HG03045 (cell line): ENCODE data around the gene HOXD9.

Source experiments
- ATAC-seq: cut with Tn5 transposase; IDR thresholded peaks from one replicate; pipeline ENCODE4 v1.9.1; 2021; ENCODE audit warnings: mild to moderate bottlenecking, moderate library complexity; ENCODE audit not compliant: unreplicated experiment

The HOXD9 gene

DNA sequence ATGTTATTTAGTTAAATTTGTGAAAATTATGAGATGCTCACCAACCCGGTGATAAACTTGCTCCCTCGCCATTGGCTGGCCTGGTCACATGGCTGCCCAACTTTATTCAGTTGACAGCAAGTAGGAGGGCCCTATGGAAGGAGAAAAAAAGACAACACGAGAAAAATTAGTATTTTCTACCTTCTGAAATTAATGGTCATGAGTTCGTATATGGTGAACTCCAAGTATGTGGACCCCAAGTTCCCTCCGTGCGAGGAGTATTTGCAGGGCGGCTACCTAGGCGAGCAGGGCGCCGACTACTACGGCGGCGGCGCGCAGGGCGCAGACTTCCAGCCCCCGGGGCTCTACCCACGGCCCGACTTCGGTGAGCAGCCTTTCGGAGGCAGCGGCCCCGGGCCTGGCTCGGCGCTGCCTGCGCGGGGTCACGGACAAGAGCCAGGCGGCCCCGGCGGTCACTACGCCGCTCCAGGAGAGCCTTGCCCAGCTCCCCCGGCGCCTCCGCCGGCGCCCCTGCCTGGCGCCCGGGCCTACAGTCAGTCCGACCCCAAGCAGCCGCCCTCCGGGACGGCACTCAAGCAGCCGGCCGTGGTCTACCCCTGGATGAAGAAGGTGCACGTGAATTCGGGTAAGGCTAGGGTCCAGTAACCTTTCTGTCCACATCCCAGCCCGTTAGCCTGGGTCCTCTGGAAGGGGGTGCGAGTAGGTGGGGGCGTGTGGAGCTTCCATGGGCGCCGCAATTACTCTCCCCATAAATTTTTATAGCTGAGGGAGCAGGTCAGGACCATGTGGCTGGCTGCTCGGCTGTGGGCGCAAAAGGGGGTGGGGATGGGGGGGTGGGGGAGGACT, 29.1 kb downstream of the HOXD9 start, which contains the start of gene HOXD4:
Gene HOXD4 (plus strand): TSS at position 109 of the 846 bp plus-strand sequence. CDS start 84 bp downstream, at position 193.
- no peak for ATAC-seq

DNA sequence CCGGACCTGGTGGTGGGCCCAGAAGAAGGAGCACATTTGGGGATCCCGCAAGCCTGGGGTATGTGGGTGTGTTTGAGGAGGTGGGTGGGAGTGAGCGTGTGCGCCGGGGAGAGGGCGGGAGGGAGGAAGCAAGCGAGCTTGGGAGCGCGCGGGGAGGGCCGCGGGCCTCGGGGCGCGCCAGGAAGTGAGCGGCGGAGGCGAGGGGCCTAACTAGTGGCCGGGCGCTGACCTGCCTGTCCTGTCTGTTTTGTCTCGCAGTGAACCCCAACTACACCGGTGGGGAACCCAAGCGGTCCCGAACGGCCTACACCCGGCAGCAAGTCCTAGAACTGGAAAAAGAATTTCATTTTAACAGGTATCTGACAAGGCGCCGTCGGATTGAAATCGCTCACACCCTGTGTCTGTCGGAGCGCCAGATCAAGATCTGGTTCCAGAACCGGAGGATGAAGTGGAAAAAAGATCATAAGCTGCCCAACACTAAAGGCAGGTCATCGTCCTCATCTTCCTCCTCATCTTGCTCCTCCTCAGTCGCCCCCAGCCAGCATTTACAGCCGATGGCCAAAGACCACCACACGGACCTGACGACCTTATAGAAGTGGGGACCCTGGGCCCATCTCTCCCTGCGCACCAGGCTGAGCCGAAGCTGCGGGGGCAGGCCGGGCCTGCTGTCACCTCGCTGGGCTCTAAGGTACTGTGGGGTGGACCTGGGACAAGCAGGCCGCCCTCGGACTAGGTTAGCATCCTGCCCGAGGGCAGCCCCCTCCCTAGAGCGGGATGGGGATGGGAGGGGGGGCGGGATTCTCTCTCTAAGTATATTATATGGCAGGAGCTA, 30.0 kb downstream of the HOXD9 start:
- ATAC-seq = no peak

DNA sequence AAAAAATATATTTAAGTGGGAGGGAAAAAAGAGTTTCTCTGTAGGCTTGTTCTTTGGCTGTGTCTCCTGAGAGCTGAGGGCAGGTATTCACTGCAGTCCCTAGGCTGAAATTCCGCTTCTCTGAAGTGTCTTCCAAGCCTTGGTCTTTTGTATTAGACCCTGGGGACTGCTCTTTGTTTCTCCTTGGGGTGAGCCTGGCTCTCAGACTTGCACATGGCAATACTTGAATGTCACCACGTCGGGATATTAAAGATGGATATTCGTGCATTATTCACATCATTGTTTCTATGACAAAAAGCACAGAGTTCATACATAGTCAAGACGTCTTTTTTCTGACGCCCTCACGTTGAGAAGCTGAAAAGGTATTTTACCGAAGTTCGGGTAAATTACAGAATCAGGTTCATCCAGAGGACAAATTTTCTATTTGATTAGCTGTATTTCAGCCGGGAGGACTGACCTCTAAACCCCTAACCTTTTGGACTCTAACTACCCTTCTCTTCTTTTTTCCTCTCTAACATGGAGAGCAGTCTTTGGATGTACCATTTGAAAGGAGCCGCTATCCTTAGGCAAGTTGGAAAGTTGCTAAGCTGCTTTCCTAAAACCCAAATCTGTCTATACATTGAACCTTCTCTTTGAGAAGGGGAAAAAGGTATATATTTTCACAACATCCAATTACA, 32.2 kb downstream of the HOXD9 start:
- no peak for ATAC-seq

DNA sequence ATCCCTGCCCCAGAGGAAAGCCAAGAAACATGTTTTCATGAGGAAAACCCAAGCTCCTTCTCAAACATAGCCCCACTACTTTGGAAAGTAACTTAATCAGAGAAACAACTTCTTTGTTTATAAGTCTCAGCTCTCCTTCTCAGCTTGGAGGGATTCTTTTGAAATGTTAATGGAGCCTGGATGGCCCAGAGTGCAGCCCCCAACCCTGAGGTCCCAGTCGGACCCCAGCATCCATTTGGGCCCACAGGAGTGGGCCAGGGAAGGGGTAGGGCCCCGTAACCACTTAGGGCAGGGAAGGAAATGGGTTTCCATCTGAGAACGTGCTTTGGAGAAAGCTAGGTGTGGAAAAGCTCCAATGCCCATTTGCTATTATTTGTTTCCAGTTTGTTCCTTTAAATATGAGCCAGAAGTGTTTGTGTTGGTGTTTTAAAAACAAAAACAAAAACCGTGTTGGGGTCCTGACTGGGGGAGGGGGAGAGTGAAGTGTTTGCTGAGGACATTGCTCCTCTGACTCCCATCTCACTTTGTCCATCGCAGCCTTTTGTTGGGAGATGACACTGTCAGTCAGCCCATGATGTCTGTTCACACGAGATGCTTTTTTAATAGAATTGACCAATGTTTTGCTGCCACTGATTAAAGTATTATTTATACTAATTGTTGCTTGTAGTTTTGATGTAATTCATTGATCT, 33.0 kb downstream of the HOXD9 start:
- ATAC-seq = no peak

DNA sequence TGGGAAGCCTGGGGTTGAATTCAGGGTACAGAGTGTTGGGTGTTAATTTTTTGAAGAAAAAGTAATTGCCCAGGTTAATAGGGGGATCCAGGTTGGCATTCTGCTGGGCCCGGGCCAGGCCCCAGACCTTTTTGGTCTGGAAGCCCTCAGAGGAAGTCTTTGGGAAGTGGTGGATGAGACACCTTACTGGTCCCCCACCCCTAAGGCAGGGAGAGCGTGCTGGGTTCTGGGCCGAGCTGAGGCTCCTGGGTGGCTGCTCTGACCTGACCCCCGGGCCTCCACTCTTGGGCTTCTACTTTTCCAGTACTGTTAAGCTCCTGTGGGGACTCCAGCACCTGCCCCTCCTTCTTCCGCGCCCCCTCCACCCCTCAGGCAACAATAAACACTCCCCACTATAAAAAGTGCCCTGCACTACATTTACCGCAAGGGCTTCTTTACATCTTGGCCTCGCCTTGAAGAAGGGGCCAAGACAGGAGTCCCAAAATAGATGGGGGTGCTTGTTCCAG, 33.8 kb downstream of the HOXD9 start:
- no peak for ATAC-seq

DNA sequence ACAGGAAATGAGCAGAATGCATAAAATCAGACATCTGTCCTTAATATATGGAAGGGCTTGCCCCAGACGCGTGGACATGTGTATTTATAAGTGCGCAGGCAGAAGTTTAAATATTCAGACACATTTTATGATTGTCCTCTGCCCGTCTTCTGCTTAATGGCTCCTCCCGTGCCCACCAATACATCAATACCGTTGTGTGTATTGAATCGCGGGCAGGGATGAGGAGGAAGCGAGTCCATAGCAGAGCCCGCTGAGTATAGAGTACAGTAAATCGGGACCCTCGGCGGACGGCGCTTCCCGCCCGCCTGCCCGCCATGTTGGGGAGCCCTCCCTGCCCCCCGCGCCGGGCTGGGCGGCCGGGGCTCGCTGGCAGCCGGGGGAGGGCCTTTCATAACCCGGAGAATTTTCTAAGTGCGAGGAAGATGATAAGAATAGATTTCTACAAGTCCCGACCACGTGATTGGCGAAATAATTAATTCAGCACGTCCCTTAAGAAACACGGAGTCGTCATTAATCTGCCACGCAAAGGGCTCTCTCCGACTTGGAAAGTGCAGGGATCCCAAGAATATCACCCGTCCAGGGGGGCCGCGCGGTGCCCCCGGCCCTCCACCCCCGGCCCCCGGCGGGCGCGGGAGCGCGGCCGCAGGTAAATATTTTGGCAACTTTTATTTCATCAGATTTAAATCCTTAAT, 34.4 kb downstream of the HOXD9 start, which contains the start of gene HOXD3:
Gene HOXD3 (plus strand): TSS at position 501 of the 692 bp plus-strand sequence. CDS start 11,808 bp downstream, outside the sequence.
- ATAC-seq = no peak

DNA sequence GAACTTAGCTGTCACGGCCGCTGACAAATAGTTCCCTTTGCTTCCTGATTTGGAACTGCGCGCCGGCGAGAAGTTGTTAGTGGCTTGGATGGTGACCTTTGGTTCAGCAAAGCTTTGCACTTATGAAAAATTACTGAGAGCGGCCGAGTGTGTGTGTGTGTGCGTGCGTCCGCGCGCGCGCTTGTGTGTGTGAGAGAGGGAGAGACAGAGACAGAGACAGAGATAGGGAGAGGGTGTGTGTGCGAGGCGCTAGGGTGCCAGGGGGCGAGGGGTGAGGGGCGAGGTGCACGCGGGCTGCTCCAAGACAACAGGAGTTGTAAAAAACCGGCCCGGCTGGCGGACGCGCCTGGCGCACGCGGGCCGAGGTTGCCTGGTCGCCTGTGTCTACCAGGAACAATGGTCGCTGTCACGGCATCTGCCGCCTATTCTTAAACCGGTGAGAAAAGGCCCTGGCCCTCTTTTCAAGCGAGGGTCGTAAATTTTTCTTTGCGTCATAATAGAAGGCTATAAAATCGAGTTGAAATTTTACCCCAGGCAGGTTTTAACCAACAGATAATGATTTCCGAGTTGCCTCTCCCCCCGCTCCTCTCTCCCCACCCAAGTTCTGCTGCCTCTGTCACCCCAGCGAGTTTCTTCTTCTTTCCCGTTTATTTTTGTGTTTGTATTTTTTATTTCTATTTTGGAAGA, 35.1 kb downstream of the HOXD9 start:
- no peak for ATAC-seq

DNA sequence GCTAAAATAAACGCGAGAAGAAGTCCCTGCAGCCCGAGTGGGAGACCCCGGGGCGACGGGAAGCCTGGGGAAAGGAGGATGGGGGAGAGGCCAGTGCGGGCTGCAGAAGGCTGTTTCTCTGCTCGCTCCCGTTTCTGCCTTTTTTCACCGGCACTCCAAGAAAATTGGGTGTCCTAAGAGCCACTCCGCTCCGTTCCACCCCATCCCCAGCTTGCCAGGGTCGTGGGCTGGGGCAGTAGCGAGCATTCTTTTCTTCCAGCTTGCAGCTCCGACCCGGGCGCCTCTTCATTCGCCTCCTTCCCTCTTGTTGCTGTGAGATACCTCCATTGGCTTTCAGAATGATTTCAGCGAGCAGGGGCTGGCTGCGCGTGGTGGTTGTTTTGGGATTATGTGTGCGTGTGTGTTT, 35.7 kb downstream of the HOXD9 start:
- no peak for ATAC-seq

DNA sequence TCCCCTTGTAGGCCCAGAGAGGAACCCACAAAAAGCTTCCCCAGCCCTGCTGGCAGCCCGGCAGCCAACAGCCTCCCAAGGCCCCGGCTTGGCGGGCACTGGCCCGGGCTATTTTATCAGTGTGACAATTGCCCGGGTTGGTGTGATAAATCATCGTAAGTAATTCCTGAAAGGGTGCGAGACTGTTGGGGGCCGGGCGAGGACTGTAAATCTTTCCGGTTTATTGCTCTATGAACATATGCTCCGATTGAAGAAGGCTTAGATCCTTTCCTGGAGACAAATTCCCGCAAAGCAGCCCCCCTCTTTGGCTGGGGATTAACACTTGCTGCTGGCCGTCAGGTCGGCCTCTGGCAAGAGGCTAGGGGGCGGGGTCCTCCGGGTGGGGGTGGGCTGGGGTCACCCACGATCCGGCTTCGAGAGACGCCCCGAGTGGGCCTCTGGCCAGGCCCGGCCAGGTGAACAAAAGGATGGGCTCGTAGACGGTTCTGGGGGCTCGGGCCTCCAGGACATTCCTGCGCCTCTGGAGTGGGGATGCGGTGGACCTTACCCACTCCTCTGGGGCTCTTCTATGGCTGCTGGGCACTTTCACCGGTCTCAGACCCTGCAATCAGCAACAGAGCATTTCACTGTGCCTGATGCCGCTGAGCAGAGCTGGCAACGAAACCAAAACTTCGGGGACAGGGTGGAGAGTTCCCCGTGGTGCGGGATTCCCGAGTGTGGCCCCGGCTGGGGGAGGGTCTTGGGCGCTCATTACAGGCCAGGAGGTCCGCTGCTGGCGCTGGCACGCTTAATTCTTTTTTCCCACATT, 36.5 kb downstream of the HOXD9 start:
- no peak for ATAC-seq

DNA sequence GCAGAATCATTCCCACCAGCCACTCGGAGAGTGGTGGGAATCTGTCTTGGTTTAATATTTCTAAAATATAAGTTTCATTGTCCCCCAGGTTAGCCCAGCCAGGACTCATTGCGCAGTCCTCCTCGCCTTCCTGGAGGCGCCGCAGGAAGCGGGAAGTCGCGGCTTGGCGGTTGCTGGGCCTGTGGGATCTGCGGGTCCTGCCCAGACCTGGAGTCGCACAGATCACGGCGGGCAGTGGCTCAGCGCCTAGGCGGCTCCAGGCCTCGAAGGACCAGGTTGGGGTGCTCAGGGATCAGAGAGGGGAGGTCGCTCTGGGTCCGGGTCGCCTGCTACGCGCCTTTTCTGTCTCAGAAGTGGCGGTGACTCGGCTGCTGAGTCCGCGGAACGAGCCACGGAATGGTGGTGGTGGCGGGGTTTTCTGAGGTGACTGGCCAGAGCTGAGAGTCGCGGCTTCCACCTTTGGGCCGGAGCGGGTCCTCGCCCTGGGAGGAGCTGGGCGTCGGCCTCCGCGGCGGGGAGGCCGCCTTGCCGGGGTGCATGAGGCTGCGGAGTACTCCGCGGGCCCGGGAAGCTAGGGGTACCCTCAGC, 37.2 kb downstream of the HOXD9 start:
- ATAC-seq = no peak

DNA sequence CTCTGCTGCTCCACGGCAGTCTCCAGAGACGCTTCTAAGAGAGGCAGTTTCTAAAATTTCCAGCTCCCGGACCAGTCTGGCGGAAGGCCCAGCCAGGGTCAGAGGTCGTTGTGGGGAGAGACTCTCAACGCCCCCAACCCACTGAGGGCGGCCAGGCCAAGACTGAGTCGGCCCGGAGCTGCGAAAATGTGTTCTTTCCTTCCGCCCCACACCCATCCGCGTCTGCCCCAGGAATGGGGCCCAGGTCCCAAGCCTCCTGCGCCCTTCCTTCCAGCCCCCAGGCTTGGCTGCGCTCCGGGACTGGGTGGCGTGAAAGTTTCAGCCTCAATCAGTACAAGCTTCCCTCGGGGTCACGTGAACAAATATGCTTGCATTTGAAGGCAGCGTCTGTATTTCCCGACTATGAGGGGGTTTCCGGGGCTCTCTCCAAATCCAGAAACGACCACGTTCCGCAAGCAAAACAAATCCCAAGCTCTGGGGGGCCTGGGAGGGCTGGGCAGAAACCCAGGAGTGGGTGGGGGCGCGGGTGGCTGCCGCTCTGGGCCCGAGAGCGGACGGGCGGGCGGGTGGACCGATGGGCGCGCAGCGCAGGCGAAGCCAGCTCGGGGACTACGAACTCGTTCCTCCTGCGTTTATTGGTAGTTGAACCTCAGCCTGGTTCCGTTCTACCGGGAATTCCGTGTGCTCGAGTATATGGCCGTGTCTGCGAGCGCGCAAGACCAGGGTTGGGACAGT, 37.9 kb downstream of the HOXD9 start:
- ATAC-seq = no peak

DNA sequence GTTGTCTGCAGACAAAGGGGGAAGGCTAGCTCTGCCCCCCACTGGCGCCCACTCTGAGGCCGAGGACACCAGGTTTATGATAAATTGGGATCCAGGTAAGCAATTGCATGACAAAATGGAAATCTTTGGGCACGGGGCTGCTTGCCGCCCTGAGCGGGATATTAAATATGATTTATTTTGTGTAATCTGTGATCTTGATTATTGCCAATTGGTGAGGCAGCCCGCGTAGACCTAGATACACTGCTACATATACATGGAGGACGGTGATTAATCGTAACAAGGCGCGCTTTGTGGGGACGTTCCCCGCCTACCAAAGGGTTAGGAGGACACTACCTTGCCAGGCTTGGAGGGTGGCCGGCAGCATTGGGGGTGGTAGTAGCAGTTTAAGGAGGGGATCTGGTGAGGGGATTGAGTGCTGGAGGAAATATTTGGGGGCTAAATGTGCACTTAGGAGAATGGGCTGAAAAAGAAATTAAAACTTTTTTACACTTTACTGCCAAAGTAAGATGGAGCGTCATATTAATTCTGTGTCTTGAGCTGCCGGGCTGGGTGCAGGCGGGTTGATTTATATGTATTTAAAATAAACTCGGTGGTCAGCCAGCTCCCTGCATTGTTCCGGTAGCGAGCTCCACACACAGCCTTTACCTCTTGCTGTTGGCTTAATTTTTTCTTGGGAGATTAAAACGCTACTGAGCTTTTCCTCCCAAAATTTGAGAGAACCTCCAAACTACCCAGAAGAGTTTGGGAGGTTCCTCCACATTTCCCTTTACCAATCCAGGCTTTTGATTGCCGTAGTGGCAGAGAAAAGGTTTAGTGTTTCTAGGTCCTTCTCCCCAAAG, 38.7 kb downstream of the HOXD9 start:
- no peak for ATAC-seq

DNA sequence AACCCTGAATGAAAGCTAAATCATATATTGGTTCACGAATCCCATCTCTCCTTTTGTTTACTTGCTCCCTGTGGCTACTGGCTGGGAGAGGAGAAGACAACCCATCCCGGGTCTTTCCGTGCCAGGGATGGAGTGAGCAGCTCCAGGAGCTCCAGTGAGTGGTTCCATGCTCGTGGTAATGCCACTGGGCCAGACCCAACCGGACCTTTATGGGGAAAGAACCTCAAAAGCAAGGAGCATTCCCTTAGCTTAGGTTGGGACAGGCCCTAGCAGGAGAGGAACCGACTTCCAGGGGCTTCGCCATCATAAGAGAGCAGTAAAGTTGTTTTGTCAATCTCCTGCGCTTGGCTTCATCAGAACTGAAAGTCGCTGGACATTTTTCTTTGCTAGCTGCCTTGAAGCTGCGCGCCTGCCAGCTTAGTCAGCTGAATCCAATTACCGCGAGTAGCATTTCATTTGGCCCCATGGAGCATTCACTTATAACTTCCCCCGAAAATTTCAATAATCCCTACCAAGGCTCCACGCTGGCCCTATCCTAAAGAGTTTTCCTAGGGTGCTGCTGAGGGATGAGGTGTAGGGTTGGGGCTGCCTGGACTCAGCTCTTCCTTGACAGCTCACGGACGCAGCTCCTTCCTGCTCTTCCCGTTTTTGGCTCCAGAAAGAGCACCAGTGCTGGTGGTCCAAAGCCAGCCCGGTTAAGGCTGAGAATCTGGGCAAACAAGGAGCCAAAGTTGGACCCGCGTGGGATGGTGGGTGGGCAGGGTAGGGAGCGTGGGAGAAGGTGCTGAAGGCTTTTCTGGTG, 39.5 kb downstream of the HOXD9 start:
- ATAC-seq = no peak

DNA sequence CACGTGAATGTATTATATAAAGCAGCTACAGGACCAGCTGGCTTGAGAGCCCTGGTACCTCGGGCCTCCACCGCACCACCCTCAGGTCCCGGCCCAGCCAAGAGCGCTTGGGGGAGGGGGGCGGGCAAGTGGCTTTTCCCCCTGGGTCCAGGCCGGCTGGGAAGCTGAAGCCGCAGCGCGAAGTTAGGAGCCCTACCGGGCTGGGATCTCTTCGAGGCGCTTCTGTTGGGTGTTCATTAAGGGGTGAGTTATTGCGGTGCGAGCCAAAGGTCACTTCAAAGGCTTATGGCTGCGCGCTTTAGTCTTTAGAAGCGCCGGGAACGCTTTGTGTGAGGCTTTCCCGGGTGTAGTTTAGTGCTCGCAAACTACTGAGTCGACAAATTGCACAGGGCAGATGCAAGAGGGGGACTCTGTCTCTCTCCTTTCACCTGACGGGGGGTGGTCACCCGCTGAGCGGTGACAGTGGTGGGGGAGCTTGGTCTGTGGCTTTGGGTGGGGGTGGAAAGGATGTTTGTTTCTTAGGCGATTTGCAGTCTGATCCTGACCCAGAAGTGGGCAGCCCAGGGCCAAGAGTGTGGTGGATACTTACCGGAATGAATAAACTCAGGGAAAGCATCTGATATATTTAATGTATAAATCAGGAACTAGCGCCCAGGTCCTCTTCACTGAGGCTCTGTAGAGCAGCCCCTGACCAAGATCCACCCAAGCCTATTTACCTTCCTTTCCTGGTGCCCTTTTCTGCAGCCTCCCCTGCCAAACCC, 40.6 kb downstream of the HOXD9 start:
- ATAC-seq = no peak

DNA sequence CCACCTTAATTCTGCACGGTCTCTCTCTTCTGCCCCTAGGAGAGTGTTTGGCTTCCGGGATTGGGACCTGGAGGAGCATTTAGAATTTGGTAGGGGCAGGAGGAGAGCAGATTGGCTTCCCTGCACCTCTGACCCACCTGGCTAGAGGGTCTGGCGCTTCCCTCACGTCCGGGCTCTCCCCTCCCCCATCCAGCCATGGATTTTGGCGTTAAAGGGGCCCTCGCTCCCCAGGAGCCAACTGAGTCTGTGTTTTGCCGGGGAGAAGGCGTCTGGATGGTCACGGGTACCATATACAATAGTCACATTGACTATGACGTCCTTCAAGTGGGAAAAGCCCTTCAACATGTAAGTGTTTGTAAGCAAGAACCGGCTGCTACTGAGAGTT, 41.1 kb downstream of the HOXD9 start:
- ATAC-seq = no peak
